WTC11 (cell line): ENCODE data around the gene ZNF18. TPM values are rescaled to one million over a fixed set of nuclear protein-coding genes. Genes with fewer than 3 reads are reported as not detected.

Experiments used
- ATAC-seq: fragments of 200-7000 bp; cut with Tn5 transposase; 2 replicates; pipeline ENCODE4 v1.10.0; 2021; ENCODE audit warnings: mild to moderate bottlenecking, moderate library complexity
- CTCF ChIA-PET: fragments of 300-600 bp; sonication (Branson Sonifier 250); formaldehyde crosslinking; loops from one replicate; lab custom pipeline; 2021; ENCODE audit warnings: antibody characterized with exemption; lab: Charles Lee
- POLR2A ChIA-PET: fragments of 350-600 bp; sonication (Branson Sonifier 250); formaldehyde crosslinking; loops from one replicate; lab custom pipeline; 2021; ENCODE audit warnings: antibody characterized with exemption; lab: Charles Lee
- DNase-seq: peaks from one replicate; pipeline ENCODE4 v3.0.0; 2021; ENCODE audit warnings: low spot score
- H3K27ac Mint-ChIP-seq: 2 replicates; pipeline ENCODE4 v1.8.0; 2021; ENCODE audit warnings: mixed read lengths
- H3K27me3 Mint-ChIP-seq: 2 replicates; pipeline ENCODE4 v1.8.0; 2021; ENCODE audit warnings: low read depth, mild to moderate bottlenecking, moderate library complexity, mixed read lengths
- H3K36me3 Mint-ChIP-seq: 2 replicates; pipeline ENCODE4 v1.8.0; 2021; ENCODE audit warnings: mixed read lengths
- H3K4me1 Mint-ChIP-seq: 2 replicates; pipeline ENCODE4 v1.8.0; 2022; ENCODE audit warnings: mixed read lengths
- H3K4me3 Mint-ChIP-seq: 2 replicates; pipeline ENCODE4 v1.8.0; 2021; ENCODE audit warnings: mild to moderate bottlenecking, moderate library complexity, mixed read lengths
- H3K9me3 Mint-ChIP-seq: 2 replicates; pipeline ENCODE4 v1.8.0; 2021; ENCODE audit warnings: mixed read lengths
- ETV6 ChIP-seq: sonication (generic); formaldehyde crosslinking; IDR thresholded peaks from 2 replicates; pipeline ENCODE4 v1.8.1; 2022; ENCODE audit warnings: mild to moderate bottlenecking, missing genetic modification reagents
- FOXK1 ChIP-seq: sonication (generic); formaldehyde crosslinking; IDR thresholded peaks from 2 replicates; pipeline ENCODE4 v1.8.0; 2022; ENCODE audit warnings: mild to moderate bottlenecking, moderate library complexity, missing genetic modification reagents
- GABPB1 ChIP-seq: sonication (generic); formaldehyde crosslinking; IDR thresholded peaks from 2 replicates; pipeline ENCODE4 v1.8.1; 2023; ENCODE audit warnings: mild to moderate bottlenecking, missing genetic modification reagents
- NR2C2 ChIP-seq: sonication (generic); formaldehyde crosslinking; IDR thresholded peaks from 2 replicates; pipeline ENCODE4 v1.8.0; 2022; ENCODE audit warnings: mild to moderate bottlenecking, missing genetic modification reagents
- OVOL2 ChIP-seq: fragments of 250-450 bp; sonication (Bioruptor Pico); IDR thresholded peaks from 2 replicates; pipeline ENCODE4 v1.9.0; 2021; ENCODE audit warnings: mild to moderate bottlenecking, borderline replicate concordance
- PRRX2 ChIP-seq: fragments of 250-450 bp; sonication (Bioruptor Pico); IDR thresholded peaks from 2 replicates; pipeline ENCODE4 v1.8.0; 2021; ENCODE audit warnings: mild to moderate bottlenecking
- ZNF263 ChIP-seq: sonication (generic); formaldehyde crosslinking; IDR thresholded peaks from 2 replicates; pipeline ENCODE4 v1.8.1; 2022; ENCODE audit warnings: low read depth, mild to moderate bottlenecking, moderate library complexity, missing genetic modification reagents
- total RNA-seq: library from RNA; stranded (reverse); gene quantifications from 3 replicates; pipeline ENCODE4 v1.2.3, GENCODE V29; 2021
- TF ChIP-seq, protein P1 (sequence below): sonication (generic); formaldehyde crosslinking; IDR thresholded peaks from 2 replicates; pipeline ENCODE4 v1.8.1; 2022; ENCODE audit warnings: low read depth, mild to moderate bottlenecking, moderate library complexity, missing genetic modification reagents, borderline replicate concordance
- TF ChIP-seq, protein P2 (sequence below): fragments of 200-600 bp; IDR thresholded peaks from 2 replicates; pipeline ENCODE4 v1.8.0; 2022; ENCODE audit warnings: antibody characterized with exemption
- TF ChIP-seq, protein P3 (sequence below): fragments of 250-450 bp; sonication (Bioruptor Pico); IDR thresholded peaks from 2 replicates; pipeline ENCODE4 v1.9.0; 2021; ENCODE audit warnings: moderate library complexity, mild to moderate bottlenecking, inconsistent platforms, borderline replicate concordance
- TF ChIP-seq, protein P4 (sequence below): sonication (generic); formaldehyde crosslinking; IDR thresholded peaks from 2 replicates; pipeline ENCODE4 v1.8.0; 2022; ENCODE audit warnings: mild to moderate bottlenecking, missing genetic modification reagents
- TF ChIP-seq, protein P5 (sequence below): sonication (generic); formaldehyde crosslinking; conservative IDR thresholded peaks from 2 replicates; pipeline ENCODE4 v1.8.1; 2023; ENCODE audit warnings: mild to moderate bottlenecking, low read depth, missing genetic modification reagents, moderate library complexity
- TF ChIP-seq, protein P6 (sequence below): sonication (generic); formaldehyde crosslinking; IDR thresholded peaks from 2 replicates; pipeline ENCODE4 v1.8.1; 2022; ENCODE audit warnings: missing genetic modification reagents, borderline replicate concordance
- TF ChIP-seq, protein P7 (sequence below): sonication (generic); formaldehyde crosslinking; IDR thresholded peaks from 2 replicates; pipeline ENCODE4 v1.8.0; 2022; ENCODE audit warnings: mild to moderate bottlenecking, missing genetic modification reagents

Gene ZNF18
- total RNA-seq, 1 experiment from 2014 or later: 13.3 TPM

DNA sequence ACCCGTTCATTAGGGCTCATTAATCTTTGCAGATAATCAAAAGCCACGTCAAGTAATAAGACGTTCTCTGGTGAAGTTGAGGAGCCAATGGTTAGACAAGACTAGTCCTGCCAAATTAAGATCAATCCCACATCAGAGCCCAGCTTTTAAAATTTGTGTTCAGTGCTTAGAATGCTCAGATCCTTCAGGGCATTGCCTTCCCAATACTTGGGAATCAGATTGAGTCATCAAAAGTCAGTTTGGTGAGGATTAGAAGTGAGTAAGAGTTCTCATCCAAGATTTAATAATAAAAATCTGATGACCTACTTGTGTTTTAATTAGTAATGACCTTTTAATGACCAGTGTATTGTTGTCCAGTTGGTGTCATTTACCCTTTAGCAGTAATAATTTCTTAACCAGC is 43.2 kb upstream of the ZNF18 start (continued):
- TF ChIP-seq, protein P1, sequence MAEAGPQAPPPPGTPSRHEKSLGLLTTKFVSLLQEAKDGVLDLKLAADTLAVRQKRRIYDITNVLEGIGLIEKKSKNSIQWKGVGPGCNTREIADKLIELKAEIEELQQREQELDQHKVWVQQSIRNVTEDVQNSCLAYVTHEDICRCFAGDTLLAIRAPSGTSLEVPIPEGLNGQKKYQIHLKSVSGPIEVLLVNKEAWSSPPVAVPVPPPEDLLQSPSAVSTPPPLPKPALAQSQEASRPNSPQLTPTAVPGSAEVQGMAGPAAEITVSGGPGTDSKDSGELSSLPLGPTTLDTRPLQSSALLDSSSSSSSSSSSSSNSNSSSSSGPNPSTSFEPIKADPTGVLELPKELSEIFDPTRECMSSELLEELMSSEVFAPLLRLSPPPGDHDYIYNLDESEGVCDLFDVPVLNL (CRISPR knock-in tag): no peak
- TF ChIP-seq GABPB1 (no peak), PRRX2 (CRISPR knock-in tag) (no peak)
- TF ChIP-seq, protein P2, sequence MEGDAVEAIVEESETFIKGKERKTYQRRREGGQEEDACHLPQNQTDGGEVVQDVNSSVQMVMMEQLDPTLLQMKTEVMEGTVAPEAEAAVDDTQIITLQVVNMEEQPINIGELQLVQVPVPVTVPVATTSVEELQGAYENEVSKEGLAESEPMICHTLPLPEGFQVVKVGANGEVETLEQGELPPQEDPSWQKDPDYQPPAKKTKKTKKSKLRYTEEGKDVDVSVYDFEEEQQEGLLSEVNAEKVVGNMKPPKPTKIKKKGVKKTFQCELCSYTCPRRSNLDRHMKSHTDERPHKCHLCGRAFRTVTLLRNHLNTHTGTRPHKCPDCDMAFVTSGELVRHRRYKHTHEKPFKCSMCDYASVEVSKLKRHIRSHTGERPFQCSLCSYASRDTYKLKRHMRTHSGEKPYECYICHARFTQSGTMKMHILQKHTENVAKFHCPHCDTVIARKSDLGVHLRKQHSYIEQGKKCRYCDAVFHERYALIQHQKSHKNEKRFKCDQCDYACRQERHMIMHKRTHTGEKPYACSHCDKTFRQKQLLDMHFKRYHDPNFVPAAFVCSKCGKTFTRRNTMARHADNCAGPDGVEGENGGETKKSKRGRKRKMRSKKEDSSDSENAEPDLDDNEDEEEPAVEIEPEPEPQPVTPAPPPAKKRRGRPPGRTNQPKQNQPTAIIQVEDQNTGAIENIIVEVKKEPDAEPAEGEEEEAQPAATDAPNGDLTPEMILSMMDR: no peak
- TF ChIP-seq, protein P3, sequence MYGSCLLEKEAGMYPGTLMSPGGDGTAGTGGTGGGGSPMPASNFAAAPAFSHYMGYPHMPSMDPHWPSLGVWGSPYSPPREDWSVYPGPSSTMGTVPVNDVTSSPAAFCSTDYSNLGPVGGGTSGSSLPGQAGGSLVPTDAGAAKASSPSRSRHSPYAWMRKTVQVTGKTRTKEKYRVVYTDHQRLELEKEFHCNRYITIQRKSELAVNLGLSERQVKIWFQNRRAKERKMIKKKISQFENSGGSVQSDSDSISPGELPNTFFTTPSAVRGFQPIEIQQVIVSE (CRISPR knock-in tag): no peak

DNA sequence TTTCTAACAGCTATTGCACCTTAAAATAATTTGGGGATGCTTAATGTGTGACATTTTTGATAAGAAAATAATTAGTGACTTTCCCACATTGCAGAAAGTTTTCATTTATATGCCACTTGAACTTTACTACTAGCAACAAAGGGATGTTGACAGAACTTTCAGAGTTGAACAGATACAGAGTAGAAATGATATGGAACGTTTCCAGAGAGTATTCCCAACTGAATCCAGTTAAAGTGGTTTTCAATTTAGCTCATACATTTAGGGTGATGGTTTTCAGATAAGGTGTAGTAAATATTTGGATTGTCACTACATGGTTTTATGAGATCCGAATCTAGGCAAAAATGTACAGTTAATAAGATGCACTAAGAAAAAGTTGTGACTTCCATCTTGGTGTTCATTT is 40.7 kb upstream of the ZNF18 start:
- CTCF ChIA-PET: interaction anchor here (1.0 to 1.1 kb wide), 2 partner anchors 10 to 47 kb away, joined by 3 to 4 read pairs; no protein-coding TSS in a partner anchor
- Mint-ChIP-seq H3K27me3 (no peaks in the 10 kb centered on the region), H3K4me1 (peaks cover 11% of the 10 kb centered on the region), H3K36me3 (no peaks in the 10 kb centered on the region; the same call in 1 of the 2 replicates), H3K4me3 (no peak overlapping the region), H3K27ac (no peak overlapping the region; the same call in 1 of the 2 replicates), H3K9me3 (no peaks in the 10 kb centered on the region)
- DNase-seq: no peak
- TF ChIP-seq ETV6 (no peak), ZNF263 (CRISPR knock-in tag) (no peak), FOXK1 (CRISPR knock-in tag) (no peak), OVOL2 (CRISPR knock-in tag) (no peak), NR2C2 (no peak)
- TF ChIP-seq, protein P1 (CRISPR knock-in tag): no peak
- TF ChIP-seq, protein P4, sequence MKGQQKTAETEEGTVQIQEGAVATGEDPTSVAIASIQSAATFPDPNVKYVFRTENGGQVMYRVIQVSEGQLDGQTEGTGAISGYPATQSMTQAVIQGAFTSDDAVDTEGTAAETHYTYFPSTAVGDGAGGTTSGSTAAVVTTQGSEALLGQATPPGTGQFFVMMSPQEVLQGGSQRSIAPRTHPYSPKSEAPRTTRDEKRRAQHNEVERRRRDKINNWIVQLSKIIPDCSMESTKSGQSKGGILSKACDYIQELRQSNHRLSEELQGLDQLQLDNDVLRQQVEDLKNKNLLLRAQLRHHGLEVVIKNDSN: no peak
- TF ChIP-seq, protein P5, sequence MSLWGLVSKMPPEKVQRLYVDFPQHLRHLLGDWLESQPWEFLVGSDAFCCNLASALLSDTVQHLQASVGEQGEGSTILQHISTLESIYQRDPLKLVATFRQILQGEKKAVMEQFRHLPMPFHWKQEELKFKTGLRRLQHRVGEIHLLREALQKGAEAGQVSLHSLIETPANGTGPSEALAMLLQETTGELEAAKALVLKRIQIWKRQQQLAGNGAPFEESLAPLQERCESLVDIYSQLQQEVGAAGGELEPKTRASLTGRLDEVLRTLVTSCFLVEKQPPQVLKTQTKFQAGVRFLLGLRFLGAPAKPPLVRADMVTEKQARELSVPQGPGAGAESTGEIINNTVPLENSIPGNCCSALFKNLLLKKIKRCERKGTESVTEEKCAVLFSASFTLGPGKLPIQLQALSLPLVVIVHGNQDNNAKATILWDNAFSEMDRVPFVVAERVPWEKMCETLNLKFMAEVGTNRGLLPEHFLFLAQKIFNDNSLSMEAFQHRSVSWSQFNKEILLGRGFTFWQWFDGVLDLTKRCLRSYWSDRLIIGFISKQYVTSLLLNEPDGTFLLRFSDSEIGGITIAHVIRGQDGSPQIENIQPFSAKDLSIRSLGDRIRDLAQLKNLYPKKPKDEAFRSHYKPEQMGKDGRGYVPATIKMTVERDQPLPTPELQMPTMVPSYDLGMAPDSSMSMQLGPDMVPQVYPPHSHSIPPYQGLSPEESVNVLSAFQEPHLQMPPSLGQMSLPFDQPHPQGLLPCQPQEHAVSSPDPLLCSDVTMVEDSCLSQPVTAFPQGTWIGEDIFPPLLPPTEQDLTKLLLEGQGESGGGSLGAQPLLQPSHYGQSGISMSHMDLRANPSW (CRISPR knock-in tag): no peak
- TF ChIP-seq, protein P6, sequence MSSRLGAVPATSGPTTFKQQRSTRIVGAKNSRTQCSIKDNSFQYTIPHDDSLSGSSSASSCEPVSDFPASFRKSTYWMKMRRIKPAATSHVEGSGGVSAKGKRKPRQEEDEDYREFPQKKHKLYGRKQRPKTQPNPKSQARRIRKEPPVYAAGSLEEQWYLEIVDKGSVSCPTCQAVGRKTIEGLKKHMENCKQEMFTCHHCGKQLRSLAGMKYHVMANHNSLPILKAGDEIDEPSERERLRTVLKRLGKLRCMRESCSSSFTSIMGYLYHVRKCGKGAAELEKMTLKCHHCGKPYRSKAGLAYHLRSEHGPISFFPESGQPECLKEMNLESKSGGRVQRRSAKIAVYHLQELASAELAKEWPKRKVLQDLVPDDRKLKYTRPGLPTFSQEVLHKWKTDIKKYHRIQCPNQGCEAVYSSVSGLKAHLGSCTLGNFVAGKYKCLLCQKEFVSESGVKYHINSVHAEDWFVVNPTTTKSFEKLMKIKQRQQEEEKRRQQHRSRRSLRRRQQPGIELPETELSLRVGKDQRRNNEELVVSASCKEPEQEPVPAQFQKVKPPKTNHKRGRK: no peak
- TF ChIP-seq, protein P7, sequence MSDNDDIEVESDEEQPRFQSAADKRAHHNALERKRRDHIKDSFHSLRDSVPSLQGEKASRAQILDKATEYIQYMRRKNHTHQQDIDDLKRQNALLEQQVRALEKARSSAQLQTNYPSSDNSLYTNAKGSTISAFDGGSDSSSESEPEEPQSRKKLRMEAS (CRISPR knock-in tag): no peak
- no peak for ATAC-seq
- POLR2A ChIA-PET: interaction anchor here (0.6 kb wide), 1 partner anchor 17 kb away, joined by 7 read pairs; no protein-coding TSS in a partner anchor
